HepG2 (cell line): ENCODE measurements around the gene MOSPD2.

Source experiments
- EP300 ChIP-seq, 3 experiments: sonication (generic) in 1 of 3; formaldehyde crosslinking in 1 of 3; IDR thresholded peaks; 2 replicates each; pipeline versions ENCODE4 v1.5.1 to v1.6.1; 2011 to 2020; ENCODE audit warnings: low read depth in 2 of 3, low read length in 2 of 3, borderline replicate concordance in 1 of 3, improper control_type of control experiment in 1 of 3, mild to moderate bottlenecking in 1 of 3, missing genetic modification reagents in 1 of 3, moderate library complexity in 1 of 3
- POLR2AphosphoS5 ChIP-seq: IDR thresholded peaks from 2 replicates; pipeline ENCODE4 v1.6.1; 2012; ENCODE audit warnings: low read depth, low read length
- ZNF549 ChIP-seq: sonication (generic); formaldehyde crosslinking; IDR thresholded peaks from 2 replicates; pipeline ENCODE4 v1.5.0; 2020; ENCODE audit warnings: missing genetic modification reagents
- TF ChIP-seq, protein P1 (sequence below): sonication (generic); formaldehyde crosslinking; IDR thresholded peaks from 2 replicates; pipeline ENCODE4 v1.4.0; 2020; ENCODE audit warnings: missing genetic modification reagents, borderline replicate concordance

DNA sequence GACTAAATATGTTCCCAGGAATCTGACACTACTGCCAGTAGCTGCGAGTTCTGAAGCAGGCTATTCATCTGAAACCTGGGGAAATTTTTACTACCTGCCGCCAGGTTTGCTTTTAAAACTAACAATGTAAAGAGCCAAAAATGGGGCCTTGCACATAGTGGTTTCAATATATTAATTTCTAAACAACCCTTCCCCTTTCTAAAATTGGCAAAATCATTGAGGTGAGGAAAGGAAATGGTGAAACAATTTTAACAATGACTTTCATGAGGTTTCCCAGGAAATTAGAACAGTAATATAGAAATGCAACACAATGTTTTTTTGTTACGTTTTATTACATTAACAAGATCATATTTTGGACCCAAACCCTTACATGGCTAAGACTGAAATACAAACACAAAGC is 21.7 kb upstream of the MOSPD2 start:
- TF ChIP-seq ZNF549 (CRISPR knock-in tag) (no peak), POLR2AphosphoS5 (no peak), EP300 (IDR thresholded peaks at IDR 0.05; ENCODE audit: low read depth in 2 of 2, low read length in 2 of 2) (no peak), EP300 (CRISPR knock-in tag; IDR thresholded peaks at IDR 0.05; ENCODE audit: borderline replicate concordance) (no peak)
- TF ChIP-seq, protein P1, sequence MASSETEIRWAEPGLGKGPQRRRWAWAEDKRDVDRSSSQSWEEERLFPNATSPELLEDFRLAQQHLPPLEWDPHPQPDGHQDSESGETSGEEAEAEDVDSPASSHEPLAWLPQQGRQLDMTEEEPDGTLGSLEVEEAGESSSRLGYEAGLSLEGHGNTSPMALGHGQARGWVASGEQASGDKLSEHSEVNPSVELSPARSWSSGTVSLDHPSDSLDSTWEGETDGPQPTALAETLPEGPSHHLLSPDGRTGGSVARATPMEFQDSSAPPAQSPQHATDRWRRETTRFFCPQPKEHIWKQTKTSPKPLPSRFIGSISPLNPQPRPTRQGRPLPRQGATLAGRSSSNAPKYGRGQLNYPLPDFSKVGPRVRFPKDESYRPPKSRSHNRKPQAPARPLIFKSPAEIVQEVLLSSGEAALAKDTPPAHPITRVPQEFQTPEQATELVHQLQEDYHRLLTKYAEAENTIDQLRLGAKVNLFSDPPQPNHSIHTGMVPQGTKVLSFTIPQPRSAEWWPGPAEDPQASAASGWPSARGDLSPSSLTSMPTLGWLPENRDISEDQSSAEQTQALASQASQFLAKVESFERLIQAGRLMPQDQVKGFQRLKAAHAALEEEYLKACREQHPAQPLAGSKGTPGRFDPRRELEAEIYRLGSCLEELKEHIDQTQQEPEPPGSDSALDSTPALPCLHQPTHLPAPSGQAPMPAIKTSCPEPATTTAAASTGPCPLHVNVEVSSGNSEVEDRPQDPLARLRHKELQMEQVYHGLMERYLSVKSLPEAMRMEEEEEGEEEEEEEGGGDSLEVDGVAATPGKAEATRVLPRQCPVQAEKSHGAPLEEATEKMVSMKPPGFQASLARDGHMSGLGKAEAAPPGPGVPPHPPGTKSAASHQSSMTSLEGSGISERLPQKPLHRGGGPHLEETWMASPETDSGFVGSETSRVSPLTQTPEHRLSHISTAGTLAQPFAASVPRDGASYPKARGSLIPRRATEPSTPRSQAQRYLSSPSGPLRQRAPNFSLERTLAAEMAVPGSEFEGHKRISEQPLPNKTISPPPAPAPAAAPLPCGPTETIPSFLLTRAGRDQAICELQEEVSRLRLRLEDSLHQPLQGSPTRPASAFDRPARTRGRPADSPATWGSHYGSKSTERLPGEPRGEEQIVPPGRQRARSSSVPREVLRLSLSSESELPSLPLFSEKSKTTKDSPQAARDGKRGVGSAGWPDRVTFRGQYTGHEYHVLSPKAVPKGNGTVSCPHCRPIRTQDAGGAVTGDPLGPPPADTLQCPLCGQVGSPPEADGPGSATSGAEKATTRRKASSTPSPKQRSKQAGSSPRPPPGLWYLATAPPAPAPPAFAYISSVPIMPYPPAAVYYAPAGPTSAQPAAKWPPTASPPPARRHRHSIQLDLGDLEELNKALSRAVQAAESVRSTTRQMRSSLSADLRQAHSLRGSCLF (CRISPR knock-in tag) = no peak
